GM19468 (cell line): ENCODE measurements around the gene PTGES3L.

ENCODE experiments used
- ATAC-seq: cut with Tn5 transposase; IDR thresholded peaks from one replicate; pipeline ENCODE4 v1.9.1; 2021; ENCODE audit warnings: mild to moderate bottlenecking, moderate library complexity, moderate number of reproducible peaks; ENCODE audit not compliant: unreplicated experiment; ENCODE audit errors: extremely low read depth

The PTGES3L gene

GRCh38 chr17:42979511-42980273 lies at the start of gene PTGES3L:
TSS of gene PTGES3L (minus strand) at chr17:42980080. CDS start at chr17:42980053, 27 bp downstream.
- no peak for ATAC-seq

DNA sequence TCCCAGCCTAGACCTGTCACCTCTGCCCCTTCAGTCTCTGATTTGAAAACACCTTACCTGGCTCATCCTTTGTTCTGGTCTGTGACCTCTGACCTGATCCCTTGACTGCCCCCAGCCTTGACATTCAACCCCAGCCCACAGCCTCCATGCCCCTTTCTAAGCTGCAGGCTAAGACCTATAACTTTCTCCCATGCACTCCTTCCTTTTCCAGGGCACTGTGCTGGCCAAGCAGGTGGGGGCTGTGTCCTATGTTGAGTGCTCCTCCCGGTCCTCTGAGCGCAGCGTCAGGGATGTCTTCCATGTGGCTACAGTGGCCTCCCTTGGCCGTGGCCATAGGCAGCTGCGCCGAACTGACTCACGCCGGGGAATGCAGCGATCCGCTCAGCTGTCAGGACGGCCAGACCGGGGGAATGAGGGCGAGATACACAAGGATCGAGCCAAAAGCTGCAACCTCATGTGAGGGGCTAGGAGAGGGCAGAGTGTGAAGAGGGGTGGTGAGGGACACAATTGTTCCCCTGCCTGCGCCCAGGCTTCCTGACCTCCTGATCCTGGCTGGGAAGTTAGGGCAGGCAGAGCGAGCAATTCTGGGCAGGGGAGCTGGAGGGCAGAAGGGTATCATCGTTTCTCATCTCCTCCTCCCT lies 48.5 kb upstream of the PTGES3L start:
- no peak for ATAC-seq

DNA sequence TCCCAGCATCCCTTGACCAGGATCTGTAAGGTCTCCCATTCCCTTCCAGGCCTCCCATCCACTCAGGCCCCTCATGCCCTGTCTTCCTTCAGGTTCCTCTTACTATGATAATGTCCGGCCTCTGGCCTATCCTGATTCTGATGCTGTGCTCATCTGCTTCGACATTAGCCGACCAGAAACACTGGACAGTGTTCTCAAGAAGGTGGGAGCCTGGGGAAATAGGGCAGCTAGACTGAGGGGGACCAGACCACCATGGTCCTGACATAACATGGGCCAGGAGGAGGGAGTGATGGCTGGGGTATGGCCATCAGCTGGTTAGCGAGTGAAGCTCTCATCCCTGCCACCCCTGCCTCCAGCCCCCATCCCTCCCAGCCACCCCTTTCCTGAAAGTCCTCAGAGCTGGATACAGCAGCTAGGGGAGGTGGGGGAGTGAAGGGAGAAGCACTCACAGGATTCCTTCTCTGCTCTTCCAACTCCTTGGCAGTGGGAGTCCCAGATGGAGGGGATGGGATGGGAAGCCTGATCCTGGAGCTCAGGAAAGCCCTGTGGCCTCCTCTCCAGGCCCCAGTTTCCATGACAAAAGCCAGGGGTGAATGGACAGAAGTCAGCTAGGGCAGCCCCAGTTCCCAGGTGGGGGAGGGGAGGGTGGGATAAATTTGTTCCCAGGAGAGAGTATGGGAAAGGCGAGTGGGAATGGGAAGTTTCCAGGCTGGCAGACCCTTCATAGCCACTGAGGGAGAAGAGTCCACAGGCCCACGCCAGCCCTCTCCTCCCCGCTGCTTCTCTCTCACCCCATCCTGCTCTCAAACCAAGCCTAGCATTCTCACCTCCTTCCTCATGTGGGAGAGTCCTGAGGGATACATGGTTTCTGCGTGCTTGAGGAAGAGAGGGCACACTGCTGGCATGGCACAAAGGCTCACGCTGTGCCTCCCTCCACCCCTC lies 47.5 kb upstream of the PTGES3L start:
- ATAC-seq: no peak

DNA sequence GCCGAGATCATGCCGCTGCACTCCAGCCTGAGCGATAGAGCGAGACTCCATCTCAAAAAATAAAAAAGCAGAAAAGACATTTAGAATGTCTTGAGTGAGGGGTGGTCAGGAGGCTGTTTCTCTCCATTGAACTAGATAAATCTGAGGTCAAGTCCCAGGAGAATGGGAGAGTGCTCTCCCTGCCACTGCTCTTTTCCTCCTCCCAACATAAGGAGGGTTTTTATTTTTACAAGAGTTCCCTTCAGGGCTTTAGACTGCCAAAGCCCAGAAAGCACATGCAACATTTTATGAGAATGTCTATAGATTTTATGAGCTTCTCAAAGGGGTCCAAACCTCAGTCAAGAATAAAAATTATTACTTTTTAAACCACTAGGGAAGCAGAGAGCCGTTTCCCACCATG lies 46.7 kb upstream of the PTGES3L start:
- ATAC-seq: no peak

- ATAC-seq: no peak
Measured at GRCh38 chr17:43025766-43026537, 46.1 kb upstream of the PTGES3L start.

DNA sequence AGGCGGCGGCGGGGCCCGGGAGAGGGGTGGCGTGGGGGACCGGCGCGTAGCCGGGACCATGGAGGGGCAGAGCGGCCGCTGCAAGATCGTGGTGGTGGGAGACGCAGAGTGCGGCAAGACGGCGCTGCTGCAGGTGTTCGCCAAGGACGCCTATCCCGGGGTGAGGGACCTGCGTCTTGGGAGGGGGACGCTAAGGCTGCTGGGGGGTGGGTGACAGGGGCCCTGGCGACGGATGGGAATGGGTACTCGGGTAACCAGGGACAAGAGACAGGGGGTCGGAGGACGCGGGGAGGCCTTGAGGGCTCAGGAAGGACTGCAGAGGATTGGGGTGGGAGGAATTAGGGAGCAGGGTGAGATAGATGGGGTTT lies 45.4 kb upstream of the PTGES3L start:
- ATAC-seq: no peak

DNA sequence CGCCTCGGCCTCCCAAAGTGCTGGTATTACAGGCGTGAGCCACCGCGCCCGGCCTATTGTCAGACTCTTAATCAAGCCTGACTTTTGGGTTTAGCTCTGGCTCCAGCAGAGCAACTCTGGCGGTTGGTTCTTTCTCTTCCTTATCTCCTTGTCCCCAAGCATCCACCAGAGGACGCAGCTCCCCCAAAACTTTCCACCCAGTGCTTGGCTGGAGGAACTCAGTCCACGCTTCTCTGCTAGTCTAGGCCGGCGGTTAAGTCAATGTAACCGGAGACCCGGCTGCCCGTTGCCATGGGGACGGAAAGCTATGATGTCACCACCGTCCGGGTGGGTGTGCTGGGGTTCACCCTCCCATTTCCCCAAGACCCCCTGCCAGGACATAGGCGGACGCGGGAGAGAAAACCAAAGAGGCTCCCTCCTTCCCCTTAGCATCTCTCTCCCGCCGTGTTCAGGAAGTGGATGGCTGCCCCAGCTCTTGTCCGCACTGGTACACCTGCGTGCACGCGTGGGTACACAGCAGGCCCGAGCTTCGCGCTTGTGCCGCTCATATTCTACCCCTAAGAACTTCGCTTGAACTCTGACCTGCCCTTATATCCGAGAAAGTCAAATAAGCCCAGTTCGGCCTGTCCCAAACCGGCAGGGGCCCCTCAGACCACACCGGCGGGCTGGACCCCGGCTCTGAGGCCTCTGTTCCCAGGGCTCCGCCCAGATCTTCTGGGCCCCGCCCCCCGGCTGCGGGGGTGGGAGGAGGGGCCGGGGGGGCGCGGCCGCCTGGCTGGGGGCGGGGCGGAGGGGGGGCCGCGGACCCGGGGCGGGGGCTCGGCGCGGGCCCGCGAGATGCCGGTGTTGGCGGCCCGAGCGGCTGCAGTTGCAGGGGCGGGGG lies 44.8 kb upstream of the PTGES3L start, which contains the start of gene RND2:
RND2 (plus strand) TSS at position 825 of the 883 bp plus-strand sequence. CDS start 117 bp downstream, outside the sequence.
- ATAC-seq: no peak

- ATAC-seq: no peak
Measured at GRCh38 chr17:43021741-43022512, 42.0 kb upstream of the PTGES3L start, which contains the start of gene VAT1. TSS of gene VAT1 (minus strand) at chr17:43022385. CDS start at chr17:43022322, 63 bp downstream.

- no peak for ATAC-seq
Measured at GRCh38 chr17:43020789-43021740, 41.2 kb upstream of the PTGES3L start.

DNA sequence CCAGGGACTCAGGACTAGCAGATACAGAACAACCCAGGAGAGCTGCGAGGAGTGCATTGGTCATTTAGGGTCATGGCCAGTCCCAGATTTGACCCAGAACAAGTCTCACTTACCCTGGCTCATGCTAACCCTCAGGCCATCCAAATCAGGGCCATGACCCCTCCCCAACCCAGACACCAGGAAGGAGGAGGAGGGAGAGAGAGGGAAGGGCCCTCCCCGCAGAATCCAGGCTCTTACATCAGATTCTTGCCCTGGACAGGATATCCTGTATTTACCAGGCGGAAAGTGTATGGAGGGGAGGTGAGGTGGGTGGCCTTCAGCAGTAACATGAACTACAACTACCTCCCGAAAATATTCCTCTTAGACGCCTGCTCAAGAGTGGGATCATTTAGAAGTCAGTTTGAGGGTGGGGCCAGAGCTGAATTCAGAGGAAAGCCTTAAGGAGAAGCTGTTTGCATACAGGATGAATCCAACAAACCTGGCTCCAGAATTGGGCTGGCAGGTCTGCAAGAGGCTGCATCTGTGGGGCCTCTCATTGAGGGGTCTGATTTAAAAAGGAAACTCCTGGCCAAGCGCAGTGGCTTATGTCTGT lies 40.2 kb upstream of the PTGES3L start:
- no peak for ATAC-seq

GRCh38 chr17:43019418-43019817 lies 39.5 kb upstream of the PTGES3L start:
- no peak for ATAC-seq

- no peak for ATAC-seq
Measured at GRCh38 chr17:43018932-43019331, 39.1 kb upstream of the PTGES3L start.

DNA sequence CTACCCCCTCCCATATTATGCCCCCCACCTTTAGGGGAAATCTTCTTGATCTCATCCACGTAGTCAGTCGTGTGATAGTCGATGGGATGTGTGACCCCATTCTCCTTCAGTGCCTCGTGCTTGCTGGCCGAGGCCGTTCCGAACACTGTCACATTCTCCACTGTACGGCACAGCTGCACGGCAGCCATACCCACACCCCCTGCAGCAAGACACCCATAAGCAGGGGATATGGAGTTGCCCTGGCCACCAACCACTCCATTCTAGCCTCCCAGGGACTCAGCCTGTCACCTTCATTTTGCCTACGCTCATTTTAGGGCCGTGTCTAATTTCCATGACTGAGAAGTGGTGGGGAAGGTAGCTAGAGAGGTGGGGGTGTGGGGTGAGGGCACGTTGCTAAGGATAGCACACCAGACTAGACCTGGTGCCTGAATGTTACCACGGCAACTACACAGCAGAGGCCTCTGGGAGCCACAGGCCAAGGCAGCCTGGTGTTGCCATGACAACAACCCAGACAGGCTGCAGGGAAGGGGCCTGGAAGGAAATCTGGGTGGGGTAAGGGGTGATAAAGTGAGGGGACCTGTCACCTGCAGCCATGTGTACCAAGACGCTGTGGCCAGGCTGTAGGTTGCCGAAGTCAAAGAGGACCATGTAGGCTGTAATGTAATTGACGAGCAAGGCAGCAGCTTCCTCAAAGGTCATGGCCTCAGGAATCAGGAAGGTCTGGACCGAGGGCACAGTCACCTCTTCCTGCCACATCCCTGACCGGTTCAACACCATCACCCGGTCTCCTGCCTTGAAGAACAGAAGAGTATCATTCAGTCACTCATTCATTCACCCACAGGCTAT lies 38.4 kb upstream of the PTGES3L start:
- no peak for ATAC-seq

GRCh38 chr17:43016216-43016615 lies 36.3 kb upstream of the PTGES3L start:
- no peak for ATAC-seq

DNA sequence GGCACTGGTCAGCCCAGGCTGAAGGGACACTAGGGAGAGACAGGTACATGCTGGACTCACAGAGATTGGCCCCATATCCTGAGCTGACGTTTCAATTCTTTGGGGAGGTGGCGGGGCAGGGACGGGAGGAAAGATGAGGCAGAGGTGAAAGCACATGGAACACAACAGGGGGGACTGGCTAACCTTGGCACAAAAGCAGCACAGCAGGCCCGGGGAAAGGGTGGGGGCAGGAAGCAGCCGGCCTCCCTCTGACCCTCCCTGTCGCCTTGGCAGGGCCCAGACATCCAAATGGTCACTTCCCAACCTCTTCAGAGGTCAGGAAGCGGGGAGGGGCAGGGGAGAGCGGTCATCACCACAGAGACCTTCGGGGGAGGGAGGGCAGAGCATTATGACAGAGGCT lies 35.7 kb upstream of the PTGES3L start:
- no peak for ATAC-seq
